ENCODE measurements around the gene USP47. TPM values are rescaled to one million over a fixed set of nuclear protein-coding genes. Genes with fewer than 3 reads are reported as not detected.

Gene USP47
- total and polyA plus RNA-seq, 2 of the 13 experiments (the other 11 are each of a cell fraction or from before 2014, with no cell fraction given): 12.2 to 52.7 TPM

DNA sequence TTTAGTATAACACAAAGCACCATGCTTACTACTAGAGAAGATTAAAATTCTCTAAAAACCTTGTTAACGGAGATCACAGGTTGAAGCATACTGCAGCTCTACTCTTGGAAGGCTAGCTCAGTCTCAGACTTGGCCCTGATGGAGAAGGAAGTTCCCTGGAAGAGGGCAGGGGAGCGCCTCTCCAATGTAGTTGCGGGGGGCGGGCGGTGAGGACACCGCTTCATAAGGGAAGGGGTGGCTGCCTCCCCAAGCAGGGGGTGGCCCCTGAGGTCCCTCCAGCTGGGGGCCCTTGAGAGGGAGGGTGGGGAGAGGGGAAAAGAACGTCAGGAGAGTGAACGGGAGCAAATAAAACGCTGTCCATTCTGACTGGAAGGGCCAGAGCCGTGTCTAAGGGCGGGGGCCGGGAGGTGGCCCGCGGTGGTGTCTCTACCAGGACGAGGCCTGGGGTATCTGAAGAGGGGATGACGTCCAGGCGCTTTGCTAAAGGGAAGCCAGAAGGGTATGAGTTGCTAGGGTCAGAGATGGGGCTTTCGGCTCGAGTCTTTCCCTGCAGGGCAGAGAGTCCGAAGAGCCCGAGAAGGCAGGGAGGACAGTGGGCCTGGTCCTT, 553 bp upstream of the USP47 start:
- Histone ChIP-seq H3K4me3 (replicated peaks in 1 of 3; ENCODE audit: insufficient read depth in 1 of 3, low read depth in 2 of 3, low read length in 3 of 3) (peak overlapping the region; percentile 74 to 98 (median 86)), H3K4me2 (ENCODE audit: low read depth, low read length) (peak overlapping the region; percentile 78), H3K9me3 (ENCODE audit: low read length) (no peaks in the 10 kb centered on the region), H2AFZ (ENCODE audit: low read length) (peak overlapping the region; percentile 98), H3K36me3 (replicated peaks in 1 of 2; ENCODE audit: control insufficient read depth in 1 of 2, insufficient read depth in 2 of 2, low read length in 2 of 2) (no peaks in the 10 kb centered on the region), H3K79me2 (ENCODE audit: insufficient read depth, low read length) (peaks cover 42% of the 10 kb centered on the region), H3K9ac (ENCODE audit: insufficient read depth, low read depth, low read length) (peak overlapping the region; percentile 96), H3K4me1 (ENCODE audit: insufficient read depth, low read length) (peaks cover 29% of the 10 kb centered on the region), H3K27me3 (ENCODE audit: control insufficient read depth in 1 of 2, insufficient read depth in 2 of 2, low read length in 2 of 2) (no peaks in the 10 kb centered on the region), H3K27ac (ENCODE audit: extremely low read length, insufficient read depth, low read length) (peak overlapping the region; percentile 98), H4K20me1 (ENCODE audit: insufficient read depth, low read length) (peaks cover 26% of the 10 kb centered on the region)
- DNase-seq (ENCODE audit: low spot score) (peak; percentile 19), ATAC-seq (peak; percentile 81), FAIRE-seq (no peak)
- BruUV-seq (replicated peaks): TSS peak; percentile 86
- ChIA-PET CTCF (ENCODE audit: low intra/inter-chr PET ratio, low total read pairs) (interaction anchor here (1.0 kb wide), 1 partner anchor 43 kb away, joined by 3 read pairs; no protein-coding TSS in a partner anchor), POLR2A (interaction anchor here (0.7 to 2.7 kb wide), 7 partner anchors 9 to 1032 kb away, joined by 3 to 18 read pairs (median 3); partner anchors contain the start of gene EIF4G2)
- in situ Hi-C loops (cut with HindIII; ENCODE audit: extremely low pct_ligation_motif_present, low pct_unique_long_range_greater_than_20kb) (no loop called here), intact Hi-C loops (cut with micrococcal nuclease; ENCODE audit: unreplicated experiment) (no loop called here)
- under 1% methylated on average over 20 of the region's 21 CpGs for WGBS (ENCODE audit: low lambda C conversion rate)
- TF ChIP-seq ETV5 (CRISPR knock-in tag; IDR thresholded peaks at IDR 0.05; ENCODE audit: borderline replicate concordance) (no peak), ZNF674 (CRISPR knock-in tag; IDR thresholded peaks at IDR 0.05; ENCODE audit: low read depth) (peak; percentile 10; the same call in 1 of the 2 replicates), ZNF547 (CRISPR knock-in tag; IDR thresholded peaks at IDR 0.05) (0 out of 2 replicates have a peak, but pooled peaks have one; percentile 18), BRCA1 (CRISPR knock-in tag; IDR thresholded peaks at IDR 0.05) (0 out of 2 replicates have a peak, but pooled peaks have one; percentile 7), PATZ1 (CRISPR knock-in tag; IDR thresholded peaks at IDR 0.05) (peak; percentile 55), ZNF557 (CRISPR knock-in tag; IDR thresholded peaks at IDR 0.05) (0 out of 2 replicates have a peak, but pooled peaks have one; percentile 17), TRIM24 (CRISPR knock-in tag; IDR thresholded peaks at IDR 0.05) (no peak), ZNF30 (CRISPR knock-in tag; IDR thresholded peaks at IDR 0.05) (0 out of 2 replicates have a peak, but pooled peaks have one; percentile 3), ZNF510 (CRISPR knock-in tag; IDR thresholded peaks at IDR 0.05; ENCODE audit: low read depth) (no peak), ZMYM2 (CRISPR knock-in tag; IDR thresholded peaks at IDR 0.05) (0 out of 2 replicates have a peak, but pooled peaks have one; percentile 58), TGIF2 (CRISPR knock-in tag; IDR thresholded peaks at IDR 0.05) (0 out of 2 replicates have a peak, but pooled peaks have one; percentile 29), DZIP1 (CRISPR knock-in tag; IDR thresholded peaks at IDR 0.05) (0 out of 2 replicates have a peak, but pooled peaks have one; percentile 4), ZNF781 (CRISPR knock-in tag; IDR thresholded peaks at IDR 0.05; ENCODE audit: borderline replicate concordance, not compliant biosample characterization) (peak; percentile 13), ZNF878 (CRISPR knock-in tag; IDR thresholded peaks at IDR 0.05) (peak; percentile 26; the same call in 1 of the 2 replicates)
- TF ChIP-seq, protein P1, sequence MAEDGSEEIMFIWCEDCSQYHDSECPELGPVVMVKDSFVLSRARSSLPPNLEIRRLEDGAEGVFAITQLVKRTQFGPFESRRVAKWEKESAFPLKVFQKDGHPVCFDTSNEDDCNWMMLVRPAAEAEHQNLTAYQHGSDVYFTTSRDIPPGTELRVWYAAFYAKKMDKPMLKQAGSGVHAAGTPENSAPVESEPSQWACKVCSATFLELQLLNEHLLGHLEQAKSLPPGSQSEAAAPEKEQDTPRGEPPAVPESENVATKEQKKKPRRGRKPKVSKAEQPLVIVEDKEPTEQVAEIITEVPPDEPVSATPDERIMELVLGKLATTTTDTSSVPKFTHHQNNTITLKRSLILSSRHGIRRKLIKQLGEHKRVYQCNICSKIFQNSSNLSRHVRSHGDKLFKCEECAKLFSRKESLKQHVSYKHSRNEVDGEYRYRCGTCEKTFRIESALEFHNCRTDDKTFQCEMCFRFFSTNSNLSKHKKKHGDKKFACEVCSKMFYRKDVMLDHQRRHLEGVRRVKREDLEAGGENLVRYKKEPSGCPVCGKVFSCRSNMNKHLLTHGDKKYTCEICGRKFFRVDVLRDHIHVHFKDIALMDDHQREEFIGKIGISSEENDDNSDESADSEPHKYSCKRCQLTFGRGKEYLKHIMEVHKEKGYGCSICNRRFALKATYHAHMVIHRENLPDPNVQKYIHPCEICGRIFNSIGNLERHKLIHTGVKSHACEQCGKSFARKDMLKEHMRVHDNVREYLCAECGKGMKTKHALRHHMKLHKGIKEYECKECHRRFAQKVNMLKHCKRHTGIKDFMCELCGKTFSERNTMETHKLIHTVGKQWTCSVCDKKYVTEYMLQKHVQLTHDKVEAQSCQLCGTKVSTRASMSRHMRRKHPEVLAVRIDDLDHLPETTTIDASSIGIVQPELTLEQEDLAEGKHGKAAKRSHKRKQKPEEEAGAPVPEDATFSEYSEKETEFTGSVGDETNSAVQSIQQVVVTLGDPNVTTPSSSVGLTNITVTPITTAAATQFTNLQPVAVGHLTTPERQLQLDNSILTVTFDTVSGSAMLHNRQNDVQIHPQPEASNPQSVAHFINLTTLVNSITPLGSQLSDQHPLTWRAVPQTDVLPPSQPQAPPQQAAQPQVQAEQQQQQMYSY (CRISPR knock-in tag; IDR thresholded peaks at IDR 0.05): 0 out of 2 replicates have a peak, but pooled peaks have one; percentile 7
